NCI-H510A (cell line): Measurements from ENCODE around the gene USP46.

Source experiments
- DNase-seq: peaks from one replicate; lab custom pipeline; 2025; lab: John Stamatoyannopoulos, UW

The USP46 gene

DNA sequence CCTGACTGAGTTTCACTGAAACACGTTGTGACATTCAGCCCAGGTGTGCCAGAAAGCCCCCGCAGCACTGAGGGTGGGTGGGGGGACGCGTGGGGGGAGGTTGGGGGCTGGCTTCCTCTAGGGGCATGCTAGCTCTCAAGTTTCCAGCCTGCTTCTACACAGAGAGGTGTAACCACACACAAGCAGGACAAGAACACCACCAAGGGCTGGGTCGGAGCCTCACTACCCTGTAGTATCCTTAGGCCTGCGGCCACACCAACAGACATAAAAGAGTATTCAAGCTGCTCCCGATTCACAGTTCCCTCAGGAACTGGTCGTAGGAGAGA, 1.8 kb downstream of the USP46 start:
- DNase-seq, result no peak

DNA sequence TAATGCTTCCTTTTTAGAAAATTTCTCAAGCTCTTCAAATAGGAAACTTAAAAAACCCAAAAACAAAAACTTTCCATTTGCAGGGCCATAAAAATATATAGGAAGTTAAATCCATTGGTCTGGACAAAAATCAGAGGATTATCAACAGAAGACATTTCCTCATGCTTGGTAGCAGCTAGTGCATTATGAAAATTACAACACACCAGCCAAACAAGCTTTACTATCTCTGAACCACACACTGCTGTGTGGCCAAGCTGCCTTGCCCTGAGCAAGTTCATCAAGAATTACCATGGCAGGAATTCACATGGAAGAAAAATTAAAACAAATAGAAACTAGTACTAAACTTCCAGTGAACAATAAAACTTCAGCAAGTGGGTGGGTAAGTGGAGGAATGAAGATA, 3.6 kb downstream of the USP46 start:
- no peak for DNase-seq

DNA sequence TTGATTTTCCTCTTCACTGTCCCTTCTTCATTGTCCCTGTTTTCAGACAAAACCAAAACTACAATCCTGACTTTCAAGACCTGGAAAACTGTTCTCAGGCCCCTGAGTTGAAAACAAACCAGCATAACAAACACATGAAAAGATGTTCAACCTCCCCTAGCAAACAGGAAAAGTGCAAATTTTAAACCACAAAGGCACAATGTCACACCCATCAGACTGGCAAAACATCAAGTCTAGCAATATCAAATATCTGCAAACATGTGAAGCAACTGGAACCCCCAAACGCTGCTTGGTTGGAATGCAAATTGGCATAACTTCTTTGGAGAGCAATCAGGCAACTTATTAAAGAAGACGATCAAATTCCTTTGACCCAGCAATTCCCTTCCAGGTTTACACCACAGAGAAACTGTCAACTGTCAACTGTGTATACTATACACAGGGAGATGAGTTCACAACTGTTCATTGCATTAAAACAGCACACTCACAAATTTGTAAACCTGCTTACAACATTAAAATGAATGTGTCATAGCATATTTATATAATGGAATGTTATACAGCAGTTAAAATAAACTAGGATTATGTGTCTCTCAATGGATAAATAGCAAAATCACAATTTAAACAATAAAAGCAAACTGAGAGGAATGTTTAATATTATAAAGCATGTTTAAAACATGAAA, 7.0 kb downstream of the USP46 start:
- no peak for DNase-seq

DNA sequence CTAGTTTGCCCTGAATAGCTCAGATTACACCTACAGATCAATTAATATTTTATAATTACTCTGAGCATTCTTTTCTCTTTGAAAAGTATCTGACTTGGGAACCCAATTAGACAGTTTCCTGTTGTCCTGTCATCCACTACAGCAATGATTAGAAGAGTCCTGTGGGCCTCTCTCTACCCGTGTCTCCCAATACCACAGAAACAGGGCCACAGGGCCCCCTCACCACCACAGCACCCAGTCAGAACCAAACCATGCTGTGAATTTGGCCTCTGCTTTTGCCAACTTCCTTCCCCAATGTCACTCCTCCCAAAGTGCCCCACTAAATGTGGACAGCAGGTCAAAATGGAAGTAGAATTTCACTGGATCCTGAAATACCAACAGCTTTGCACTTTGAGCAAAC, 10.3 kb downstream of the USP46 start:
- DNase-seq, result no peak

DNA sequence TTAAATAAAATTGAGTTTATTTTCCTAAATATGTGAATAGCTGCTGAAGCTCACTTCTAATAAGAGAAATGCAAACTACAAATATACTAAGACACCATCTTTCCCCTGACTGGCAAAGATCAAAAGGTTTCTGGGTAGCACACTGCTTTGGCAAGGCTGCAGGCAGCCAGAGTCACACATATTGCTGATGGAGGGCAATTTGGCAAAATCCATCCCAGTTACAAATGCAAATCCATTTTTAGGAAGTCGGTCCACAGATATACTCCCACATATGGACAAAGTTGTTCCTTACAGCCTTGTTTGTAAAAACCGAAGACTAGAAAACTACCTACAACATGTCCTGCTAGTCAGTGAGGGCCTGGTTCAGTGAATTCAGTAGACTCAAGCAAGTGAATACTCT, 12.4 kb downstream of the USP46 start:
- no peak for DNase-seq

DNA sequence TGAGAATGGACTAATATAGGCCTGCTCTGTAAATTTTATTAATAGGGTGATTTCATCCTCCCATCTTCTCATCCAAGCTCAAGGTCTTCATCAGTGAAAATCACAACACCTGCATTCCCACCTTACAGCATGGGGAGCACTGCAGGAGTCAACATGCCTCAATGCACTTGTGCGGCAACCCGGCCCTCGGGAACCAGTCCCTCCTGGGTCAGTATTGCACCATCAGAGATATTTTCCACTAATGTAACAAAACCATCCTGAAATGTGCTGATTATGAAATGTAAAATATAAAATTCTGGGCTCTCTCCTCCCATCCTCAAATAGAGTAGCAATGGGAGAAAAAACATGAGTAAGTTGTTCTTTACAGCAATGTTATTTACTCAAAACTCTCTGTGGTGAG, 13.0 kb downstream of the USP46 start:
- no peak for DNase-seq

DNA sequence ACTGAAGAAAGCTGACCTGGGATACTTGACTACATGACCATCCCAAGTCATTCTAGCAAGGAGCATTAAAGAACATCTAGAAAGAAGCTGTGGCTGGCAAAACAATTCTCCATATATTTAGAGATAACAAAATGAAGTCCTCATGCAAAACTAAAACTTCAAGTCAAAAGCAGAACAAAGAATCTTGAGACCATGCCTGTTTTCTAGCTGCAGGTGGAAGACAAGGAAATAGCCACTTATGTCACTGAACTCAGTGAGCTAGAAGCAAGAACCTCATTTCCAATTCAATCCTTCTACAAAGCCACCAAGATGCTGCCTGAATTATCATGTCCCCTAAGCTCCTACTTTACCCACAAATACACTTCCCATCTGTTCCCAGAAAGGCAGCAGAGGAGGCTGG, 13.8 kb downstream of the USP46 start:
- DNase-seq, result no peak

DNA sequence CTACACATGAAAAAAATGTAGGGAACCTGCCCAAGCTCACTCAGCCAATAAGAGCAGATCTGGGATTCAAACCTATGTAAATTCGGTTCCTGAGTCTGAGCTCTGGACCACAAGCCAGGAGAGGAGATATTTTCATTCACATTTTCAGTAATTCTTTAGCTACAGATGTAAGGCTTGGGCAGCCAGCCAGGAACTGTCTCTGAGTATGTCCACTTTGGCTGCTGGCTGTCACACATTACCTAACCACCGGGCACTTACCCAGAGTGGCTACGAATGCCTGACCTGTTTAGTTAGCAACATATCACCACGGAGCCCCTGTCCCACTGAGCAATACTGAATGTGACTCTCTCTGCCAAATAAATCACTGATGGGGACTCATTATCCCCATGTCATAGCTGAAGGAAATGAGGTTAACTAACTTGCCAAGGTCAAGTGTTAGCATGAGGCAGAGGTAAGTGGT, 15.3 kb downstream of the USP46 start:
- DNase-seq, result no peak

DNA sequence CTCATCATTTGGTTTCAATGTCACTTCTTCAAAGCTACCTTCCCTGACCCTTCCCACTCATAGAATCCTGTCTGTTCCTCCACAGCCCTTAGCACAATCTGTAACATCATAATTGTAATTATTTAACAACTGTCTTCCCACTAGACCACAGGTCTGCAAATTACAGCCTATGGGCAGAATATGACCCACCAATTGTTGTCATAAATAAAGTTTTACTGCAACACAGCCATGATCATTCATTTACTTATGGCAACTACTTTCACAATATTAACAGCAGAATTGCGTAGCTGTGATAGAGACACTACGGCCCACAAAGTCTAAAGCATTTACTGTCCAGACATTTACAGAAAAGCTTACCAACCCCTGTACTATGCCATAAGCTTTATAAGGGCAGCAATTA, 15.9 kb downstream of the USP46 start:
- DNase-seq, result no peak

DNA sequence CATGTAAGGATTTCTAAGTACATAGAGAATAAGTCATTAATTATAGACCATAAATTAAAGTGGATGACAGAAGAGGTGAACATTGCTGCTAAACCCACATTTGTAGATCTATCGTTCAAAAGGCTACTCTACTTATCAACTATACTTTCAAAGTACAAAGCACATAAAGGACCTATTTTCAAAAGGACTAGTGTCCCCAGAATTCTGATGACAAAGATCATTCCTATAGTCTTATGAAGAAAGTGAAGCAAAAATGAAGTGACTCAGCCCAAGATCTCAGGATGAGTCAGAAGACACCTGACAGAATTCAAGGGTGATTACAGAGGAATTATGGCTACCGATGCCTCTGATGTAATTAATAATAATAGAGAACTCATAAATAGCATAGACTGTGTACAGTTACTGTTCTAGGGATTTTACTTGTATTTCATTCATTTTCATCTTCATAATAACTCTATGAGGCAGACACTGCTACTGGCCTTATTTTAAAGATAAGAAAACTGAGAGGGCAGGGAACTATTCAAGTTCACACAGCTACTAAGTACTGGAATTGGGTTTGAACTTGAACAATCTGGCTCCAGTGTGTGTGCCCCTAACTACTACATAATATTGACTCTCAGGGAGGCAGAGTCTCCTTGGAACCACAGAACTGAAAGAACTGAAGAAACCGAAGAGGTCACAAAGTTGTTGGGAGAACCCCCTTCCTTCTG, 17.1 kb downstream of the USP46 start:
- no peak for DNase-seq

DNA sequence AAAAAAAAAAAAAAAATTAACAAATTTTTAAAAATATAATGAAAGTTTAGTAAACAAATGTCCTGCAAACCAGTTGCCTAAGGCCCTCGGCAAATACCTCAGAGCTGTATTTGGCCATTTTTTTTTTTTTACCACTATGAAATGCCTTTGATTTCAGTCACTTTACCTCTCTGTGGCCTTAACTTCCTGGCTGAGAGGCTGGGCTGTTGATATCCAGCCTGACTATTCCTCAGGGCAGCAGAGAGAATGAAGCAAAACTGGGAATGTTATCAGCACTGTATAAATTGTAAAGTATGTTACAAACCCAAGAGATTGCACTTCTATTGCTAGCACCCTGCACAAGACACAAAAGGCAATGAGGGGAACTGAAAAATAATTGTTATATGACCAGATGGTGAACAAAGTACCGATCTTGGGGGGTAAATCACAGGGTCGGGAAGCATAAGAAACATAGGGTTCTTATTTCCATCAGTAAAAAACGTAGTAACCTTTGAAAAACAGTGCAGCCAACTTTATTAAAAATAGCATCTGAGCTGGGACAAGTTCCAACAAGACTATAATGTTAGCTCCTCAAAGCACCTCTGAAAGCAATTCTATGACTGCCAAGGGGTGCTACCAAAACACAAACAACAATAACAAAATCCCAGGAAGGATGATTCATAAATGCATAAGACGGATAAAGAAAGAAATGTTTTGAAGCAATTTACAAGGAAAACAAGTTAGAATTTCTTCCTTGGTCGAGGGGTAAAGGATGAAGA, 18.1 kb downstream of the USP46 start:
- no peak for DNase-seq

DNA sequence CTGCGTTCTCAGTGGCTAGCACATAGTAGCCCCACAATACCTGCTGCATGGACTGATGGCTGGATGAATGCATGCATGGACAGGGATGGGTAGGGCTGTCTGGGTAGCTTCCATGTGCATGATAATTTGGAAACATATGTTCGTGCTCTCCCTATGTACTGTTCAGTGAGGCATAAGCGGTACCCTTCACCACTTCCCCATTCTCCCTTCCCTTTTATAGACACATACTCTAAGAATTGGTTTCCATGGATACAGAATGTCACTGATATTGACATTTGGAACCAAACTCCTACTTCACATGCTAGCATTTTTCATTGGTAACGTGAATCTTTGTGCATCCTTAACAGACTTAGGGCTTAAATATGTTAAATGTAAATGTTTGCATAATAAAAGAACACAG, 20.4 kb downstream of the USP46 start:
- no peak for DNase-seq

DNA sequence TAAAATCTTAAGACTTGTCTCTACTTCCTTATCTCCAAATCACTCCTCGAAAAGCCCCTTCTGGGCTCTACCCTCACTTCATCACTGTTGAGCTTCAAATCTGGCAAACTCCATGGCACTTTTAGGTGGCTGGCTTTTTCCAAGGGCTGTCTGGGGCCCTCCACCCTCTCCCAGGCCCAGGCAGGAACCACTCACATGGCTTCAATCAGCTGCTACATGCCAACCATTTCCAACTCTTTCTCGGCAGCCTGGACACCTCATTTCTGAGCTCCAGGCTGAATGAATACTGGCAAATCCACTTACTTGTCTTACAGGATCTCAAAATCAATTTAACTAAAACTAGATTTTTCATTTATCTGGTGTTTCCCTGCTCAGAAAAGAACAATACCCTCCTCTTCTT, 22.0 kb downstream of the USP46 start:
- no peak for DNase-seq

DNA sequence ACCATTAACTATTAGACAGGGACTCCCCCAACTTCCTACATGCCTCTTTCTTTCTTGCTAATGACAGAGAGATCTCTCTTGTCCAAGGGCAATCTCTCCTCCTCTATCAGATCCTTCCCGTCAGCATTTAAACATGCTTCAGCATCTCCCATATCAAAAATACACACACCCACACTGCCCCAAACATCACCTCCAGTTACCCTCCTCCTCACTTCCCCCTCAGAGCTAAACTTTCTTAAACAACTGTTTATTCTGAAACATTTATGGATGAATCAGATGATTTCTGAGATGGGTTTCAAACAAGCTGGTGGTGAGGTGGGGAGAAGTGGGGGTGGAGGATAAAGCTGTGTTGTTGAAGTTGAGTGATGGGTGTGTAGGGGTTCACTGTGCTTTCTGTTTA, 23.5 kb downstream of the USP46 start:
- DNase-seq, result no peak

DNA sequence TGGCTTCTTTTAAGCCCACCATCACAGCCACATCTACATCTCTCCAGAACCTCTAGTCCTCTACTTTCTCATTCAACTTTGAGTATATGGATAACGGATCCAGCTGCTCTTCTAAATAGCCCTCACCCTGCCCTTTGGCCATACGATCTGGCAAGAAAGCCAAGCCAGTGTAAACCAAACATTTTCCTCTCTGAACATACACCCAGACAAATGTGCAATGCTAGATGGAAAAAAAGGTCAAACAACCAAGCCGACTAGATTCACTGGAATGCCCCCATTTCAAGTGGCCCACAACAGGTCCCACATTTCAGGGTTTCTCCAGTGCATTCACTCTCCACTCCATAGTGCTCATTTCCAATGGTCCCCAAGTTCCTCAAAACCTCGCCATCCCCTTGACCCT, 24.0 kb downstream of the USP46 start:
- no peak for DNase-seq

DNA sequence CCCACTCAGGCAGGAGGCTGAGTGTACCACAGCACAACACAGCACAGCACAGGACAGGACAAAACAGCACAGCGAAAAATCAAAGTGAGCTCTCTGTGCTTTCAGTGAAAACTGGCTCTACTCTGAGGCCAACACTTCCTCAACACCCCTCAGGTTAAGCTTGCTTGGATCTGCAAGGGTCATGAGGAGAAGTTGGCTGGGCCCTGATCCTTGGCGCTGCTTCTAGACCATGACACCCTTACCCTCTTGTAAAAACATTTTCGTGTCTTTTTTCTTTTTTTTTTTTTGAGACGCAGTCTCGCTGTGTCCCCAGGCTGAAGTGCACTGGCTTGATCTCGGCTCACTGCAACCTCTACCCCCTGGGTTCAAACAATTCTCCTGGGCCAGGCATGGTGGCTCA, 25.3 kb downstream of the USP46 start:
- no peak for DNase-seq

DNA sequence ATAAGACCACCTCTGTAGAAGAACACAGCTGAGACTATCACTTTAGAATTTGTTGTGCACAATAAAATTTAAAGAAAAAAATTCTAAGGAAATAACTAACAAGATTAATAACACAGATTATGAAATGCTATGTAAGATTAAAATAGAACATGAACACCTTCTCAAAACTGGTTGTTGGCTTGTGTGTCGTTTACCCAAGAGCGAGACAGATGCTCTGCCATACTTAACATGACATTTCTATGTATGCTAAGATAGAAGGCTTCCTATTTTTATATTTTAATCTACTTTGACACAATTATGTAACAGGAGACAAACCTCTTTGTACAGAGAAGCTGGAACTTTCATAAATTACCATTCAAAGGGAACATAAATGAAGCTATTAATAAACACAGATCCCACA, 30.1 kb downstream of the USP46 start:
- no peak for DNase-seq

DNA sequence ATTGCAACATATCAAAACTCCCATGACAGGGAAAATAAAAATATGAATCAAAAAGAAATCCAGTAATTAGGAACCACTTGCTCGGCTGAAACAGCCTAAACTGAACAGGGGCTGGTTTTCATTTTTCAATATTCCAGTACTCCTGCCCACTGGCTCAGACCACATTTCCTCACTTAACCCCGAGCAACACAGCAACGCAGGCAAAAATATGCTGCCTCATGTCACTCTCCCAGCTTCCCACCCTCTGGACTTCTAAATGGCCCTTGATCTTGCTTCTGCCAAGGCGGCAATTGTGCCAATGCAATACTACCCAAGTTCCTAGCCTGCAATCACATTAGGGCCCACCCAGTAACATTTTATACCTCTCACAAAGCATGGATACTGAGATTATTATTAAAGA, 30.6 kb downstream of the USP46 start:
- no peak for DNase-seq

DNA sequence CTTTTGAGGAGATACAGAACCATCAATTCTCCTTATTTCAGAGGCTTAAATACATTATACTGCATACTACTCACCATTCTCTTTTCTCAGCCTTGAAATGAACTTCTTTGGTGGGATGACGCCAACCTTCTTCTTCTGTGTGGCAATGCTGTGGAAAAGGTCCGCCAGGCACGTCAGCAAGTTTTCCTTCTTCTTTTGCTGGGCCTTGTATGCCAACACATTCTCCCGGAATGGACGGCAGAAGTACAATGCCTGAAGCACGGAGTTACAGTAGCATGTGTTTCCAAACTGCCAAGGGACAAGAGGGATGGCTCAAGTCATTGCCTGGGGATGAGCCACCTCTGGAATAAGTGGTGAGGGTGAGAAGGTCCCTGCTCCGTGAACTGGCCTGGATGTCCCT, 31.2 kb downstream of the USP46 start:
- DNase-seq, result no peak

DNA sequence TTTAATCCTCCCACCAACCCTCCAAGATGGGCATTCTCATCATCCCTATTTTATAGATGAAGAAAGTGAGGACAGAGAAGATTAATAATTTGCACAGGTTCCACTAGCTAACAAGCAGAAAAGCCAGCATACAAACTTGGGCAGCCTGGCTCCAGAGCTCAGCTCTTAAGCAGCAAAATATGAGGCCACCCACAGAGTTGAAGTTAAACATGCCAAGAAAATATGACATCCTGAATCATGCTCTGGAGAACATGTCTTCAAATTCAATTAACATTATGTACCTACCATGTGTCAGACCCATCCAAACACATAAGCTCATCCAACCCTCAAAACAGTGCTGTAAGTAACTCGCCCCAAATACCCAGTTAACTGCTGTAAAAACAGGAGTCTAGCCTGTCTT, 33.9 kb downstream of the USP46 start:
- no peak for DNase-seq

DNA sequence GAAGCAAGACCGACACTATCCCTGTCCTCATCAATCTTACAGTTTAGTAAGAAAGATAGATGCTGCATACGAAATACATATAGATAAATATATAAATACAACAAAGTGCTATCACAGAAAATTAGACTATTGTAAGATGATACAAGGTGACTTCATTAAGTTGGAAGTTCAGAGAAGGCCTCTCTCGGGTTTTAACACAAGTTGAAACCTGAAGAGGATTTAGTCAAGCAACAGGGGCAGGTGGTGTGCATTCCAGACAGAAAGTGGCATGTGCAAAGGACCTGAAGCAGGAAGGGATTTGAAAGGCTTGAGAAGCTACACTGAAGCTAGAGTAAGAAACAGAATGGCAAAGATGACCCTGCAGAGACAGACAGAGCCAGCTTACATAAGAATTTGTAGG, 36.5 kb downstream of the USP46 start:
- no peak for DNase-seq

DNA sequence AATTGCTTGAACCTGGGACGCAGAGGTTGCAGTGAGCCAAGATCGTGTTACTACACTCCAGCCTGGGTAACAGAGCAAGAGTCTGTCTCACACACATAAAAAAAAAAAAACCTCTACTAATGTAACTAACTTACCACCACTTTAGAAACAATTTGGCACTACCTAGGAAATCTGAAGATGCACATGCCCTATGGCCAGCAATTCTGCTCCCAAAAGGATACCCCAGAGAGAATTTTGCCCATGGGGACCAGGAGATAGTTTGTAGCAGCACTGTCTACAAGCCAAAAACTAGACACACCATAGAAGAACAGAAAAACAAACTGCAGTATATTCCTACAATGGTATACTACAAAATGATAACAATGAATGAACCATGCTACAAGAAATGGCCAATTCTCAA, 37.5 kb downstream of the USP46 start:
- no peak for DNase-seq

DNA sequence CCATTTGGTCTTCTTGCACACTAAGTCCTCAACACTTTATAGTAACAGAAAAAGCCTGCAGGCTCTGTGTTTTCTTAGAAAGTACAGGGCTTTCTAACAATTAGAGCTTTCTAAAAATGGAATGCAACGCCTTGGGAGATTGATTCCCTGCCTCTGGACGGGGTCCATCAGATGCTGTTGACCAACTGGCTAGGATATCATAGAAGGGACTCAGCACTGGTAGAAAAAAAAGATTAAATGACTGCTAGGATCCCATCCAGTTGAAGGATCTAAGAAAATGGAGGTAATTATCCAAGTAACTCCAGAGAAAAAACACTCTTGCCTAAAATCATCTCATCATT, 39.5 kb downstream of the USP46 start:
- DNase-seq, result no peak
